Trophoblast cell (in vitro differentiated cells and primary cell): Measurements from ENCODE around the gene NLGN4X.

Experiments
- DNase-seq, 2 donors: peaks; one replicate each; pipeline ENCODE4 v3.0.0-alpha.2; 2016
- H2AFZ ChIP-seq: 2 replicates; pipeline ENCODE4 v1.6.1; 2013; ENCODE audit warnings: low read length, moderate library complexity, mild to moderate bottlenecking; ENCODE audit not compliant: insufficient read depth, poor library complexity
- H2AK5ac ChIP-seq: 2 replicates; pipeline ENCODE4 v1.6.1; 2013; ENCODE audit warnings: mild to moderate bottlenecking, low read length
- H2BK120ac ChIP-seq: 2 replicates; pipeline ENCODE4 v1.6.1; 2013; ENCODE audit warnings: low read length, mild to moderate bottlenecking, moderate library complexity; ENCODE audit not compliant: insufficient read depth, poor library complexity
- H2BK12ac ChIP-seq: 2 replicates; pipeline ENCODE4 v1.6.1; 2013; ENCODE audit warnings: mild to moderate bottlenecking, low read length, moderate library complexity
- H2BK5ac ChIP-seq: 2 replicates; pipeline ENCODE4 v1.6.1; 2013; ENCODE audit warnings: low read length, low read depth, moderate library complexity, mild to moderate bottlenecking; ENCODE audit not compliant: poor library complexity
- H3K14ac ChIP-seq: 2 replicates; pipeline ENCODE4 v1.6.1; 2013; ENCODE audit warnings: mild to moderate bottlenecking, low read length
- H3K18ac ChIP-seq: 2 replicates; pipeline ENCODE4 v1.6.1; 2013; ENCODE audit warnings: mild to moderate bottlenecking, low read length
- H3K23ac ChIP-seq: 2 replicates; pipeline ENCODE4 v1.6.1; 2013; ENCODE audit warnings: low read length
- H3K27ac ChIP-seq: 2 replicates; pipeline ENCODE4 v1.5.1; 2013; ENCODE audit warnings: low read depth, mild to moderate bottlenecking, inconsistent platforms, low read length, moderate library complexity
- H3K27me3 ChIP-seq: 2 replicates; pipeline ENCODE4 v1.6.1; 2013; ENCODE audit warnings: inconsistent platforms, mild to moderate bottlenecking, low read length, moderate library complexity; ENCODE audit not compliant: insufficient read depth
- H3K36me3 ChIP-seq, 2 experiments: 1 replicate in 1 of 2; 2 replicates in 1 of 2; pipeline ENCODE4 v1.6.1; 2013; ENCODE audit warnings: low read length in 2 of 2, mild to moderate bottlenecking in 2 of 2, moderate library complexity in 1 of 2; ENCODE audit not compliant: insufficient read depth in 2 of 2, control insufficient read depth in 1 of 2
- H3K4ac ChIP-seq: 2 replicates; pipeline ENCODE4 v1.6.1; 2013; ENCODE audit warnings: low read depth, mild to moderate bottlenecking, low read length, moderate library complexity
- H3K4me1 ChIP-seq, 2 experiments: 1 replicate in 1 of 2; 2 replicates in 1 of 2; pipeline ENCODE4 v1.6.1; 2013; ENCODE audit warnings: low read length in 2 of 2, mild to moderate bottlenecking in 2 of 2, moderate library complexity in 1 of 2; ENCODE audit not compliant: insufficient read depth in 2 of 2, control insufficient read depth in 1 of 2
- H3K4me2 ChIP-seq: 2 replicates; pipeline ENCODE4 v1.6.1; 2013; ENCODE audit warnings: inconsistent platforms, mild to moderate bottlenecking, low read length, moderate library complexity
- H3K4me3 ChIP-seq: 2 replicates; pipeline ENCODE4 v1.5.1; 2013; ENCODE audit warnings: mild to moderate bottlenecking, low read depth, low read length, inconsistent platforms
- H3K79me1 ChIP-seq: one replicate; pipeline ENCODE4 v1.6.1; 2013; ENCODE audit warnings: low read length
- H3K79me2 ChIP-seq: 2 replicates; pipeline ENCODE4 v1.6.1; 2013; ENCODE audit warnings: low read length, mild to moderate bottlenecking; ENCODE audit not compliant: control insufficient read depth, insufficient read depth, poor library complexity
- H3K9ac ChIP-seq: 2 replicates; pipeline ENCODE4 v1.6.1; 2013; ENCODE audit warnings: mild to moderate bottlenecking, low read length
- H3K9me3 ChIP-seq: 2 replicates; pipeline ENCODE4 v1.6.1; 2013; ENCODE audit warnings: low read depth, mild to moderate bottlenecking, control low read depth, inconsistent platforms, low read length; ENCODE audit not compliant: insufficient read depth
- H4K12ac ChIP-seq: 2 replicates; pipeline ENCODE4 v1.6.1; 2013; ENCODE audit warnings: low read depth, mild to moderate bottlenecking, low read length, moderate library complexity
- H4K8ac ChIP-seq: 2 replicates; pipeline ENCODE4 v1.6.1; 2013; ENCODE audit warnings: low read depth, mild to moderate bottlenecking, low read length, moderate library complexity
- H4K91ac ChIP-seq: one replicate; pipeline ENCODE4 v1.6.1; 2013; ENCODE audit warnings: low read depth, mild to moderate bottlenecking, low read length, moderate library complexity
- WGBS: extraction: QIAGEN DNeasy Blood & Tissue Kit; methylation state at CpG from one replicate; pipeline ENCODE4 v1.1.7; 2013; ENCODE audit warnings: missing lambda C conversion rate; ENCODE audit not compliant: insufficient read length, insufficient coverage; ENCODE audit errors: extremely low coverage; 5-methylcytosine and 5-hydroxymethylcytosine counted together

Gene NLGN4X

DNA sequence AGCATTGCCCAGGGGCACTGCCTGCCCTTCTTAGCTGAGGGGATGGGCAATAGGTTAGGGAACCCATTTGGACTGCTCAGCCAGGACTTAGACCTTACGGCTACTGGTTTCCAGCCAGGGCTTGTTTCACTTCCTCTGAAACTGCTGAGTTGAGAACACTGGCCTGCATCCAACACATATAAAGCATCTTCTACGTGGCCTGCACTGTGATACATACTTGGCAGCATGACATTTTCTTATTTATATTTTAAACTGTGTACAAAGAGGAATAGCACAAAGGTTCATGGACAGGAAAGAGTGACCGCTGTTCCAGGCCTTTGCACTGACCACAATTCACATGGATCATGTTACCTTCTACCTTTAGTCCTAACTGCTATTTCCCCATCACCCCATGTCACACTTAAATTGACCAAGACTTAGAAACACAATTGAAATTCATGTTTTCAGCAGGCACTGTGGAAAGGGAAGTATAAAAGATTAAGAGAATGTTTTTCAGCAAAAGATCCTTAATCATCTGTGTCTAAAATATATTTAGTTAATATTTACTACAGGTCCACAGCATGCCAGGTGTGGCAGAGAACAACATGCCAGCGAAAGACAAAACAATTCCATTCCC, 43.7 kb downstream of the NLGN4X start:
- no peak overlapping the region for H2BK5ac ChIP-seq
- no peak overlapping the region for H3K23ac ChIP-seq
- H3K79me2 ChIP-seq, result no peaks in the 10 kb centered on the region
- no peaks in the 10 kb centered on the region for H3K9me3 ChIP-seq
- no peak for DNase-seq
- no peak overlapping the region for H3K27ac ChIP-seq
- no peaks in the 10 kb centered on the region for H3K36me3 ChIP-seq
- H3K9ac ChIP-seq, result no peak overlapping the region
- no peak overlapping the region for H3K14ac ChIP-seq
- H2AFZ ChIP-seq, result no peak overlapping the region
- no peak overlapping the region for H2AK5ac ChIP-seq
- no peak overlapping the region for H4K91ac ChIP-seq
- H3K79me1 ChIP-seq, result no peaks in the 10 kb centered on the region
- no CpG with 5 or more reads among the region's 4 CpGs for WGBS
- H2BK12ac ChIP-seq, result no peak overlapping the region
- H3K4ac ChIP-seq, result no peak overlapping the region
- no peaks in the 10 kb centered on the region for H3K27me3 ChIP-seq
- no peak overlapping the region for H4K12ac ChIP-seq
- H4K8ac ChIP-seq, result no peak overlapping the region
- no peaks in the 10 kb centered on the region for H3K4me1 ChIP-seq
- H3K18ac ChIP-seq, result no peak overlapping the region
- no peak overlapping the region for H3K4me3 ChIP-seq
- no peak overlapping the region for H2BK120ac ChIP-seq
- H3K4me2 ChIP-seq, result no peak overlapping the region

DNA sequence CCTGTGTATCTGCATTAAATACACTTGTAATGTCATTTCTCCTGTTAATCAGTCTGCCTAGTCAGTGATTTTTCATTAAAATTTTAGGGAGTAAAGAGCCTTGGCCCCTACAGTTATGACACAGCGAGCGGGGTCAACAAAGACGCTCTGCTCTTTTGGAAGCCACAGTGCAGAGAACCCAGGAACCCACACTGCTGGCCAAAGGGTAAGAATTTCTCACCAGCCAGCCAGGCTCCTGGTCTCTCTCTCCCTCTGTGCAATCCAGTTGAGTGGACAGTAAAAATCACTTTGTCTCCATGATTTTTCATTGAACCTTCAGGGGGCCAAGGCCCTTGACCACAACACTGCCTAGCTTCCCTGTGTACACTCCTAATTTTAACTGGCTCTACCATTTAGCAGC, 52.8 kb downstream of the NLGN4X start:
- Histone ChIP-seq H2AK5ac (no peak overlapping the region), H2BK120ac (no peak overlapping the region), H2BK12ac (no peak overlapping the region), H3K4me1 (no peaks in the 10 kb centered on the region), H3K9me3 (no peaks in the 10 kb centered on the region), H3K36me3 (no peaks in the 10 kb centered on the region), H3K4ac (no peak overlapping the region), H3K27ac (no peak overlapping the region), H4K8ac (no peak overlapping the region), H3K14ac (no peak overlapping the region), H3K4me3 (no peak overlapping the region), H2AFZ (no peak overlapping the region), H4K91ac (no peak overlapping the region), H3K79me1 (no peaks in the 10 kb centered on the region), H3K4me2 (no peak overlapping the region), H3K27me3 (no peaks in the 10 kb centered on the region), H2BK5ac (no peak overlapping the region), H3K79me2 (no peaks in the 10 kb centered on the region), H3K9ac (no peak overlapping the region), H3K18ac (no peak overlapping the region), H4K12ac (no peak overlapping the region), H3K23ac (no peak overlapping the region)
- no peak for DNase-seq
- no CpG with 5 or more reads among the region's 3 CpGs for WGBS

DNA sequence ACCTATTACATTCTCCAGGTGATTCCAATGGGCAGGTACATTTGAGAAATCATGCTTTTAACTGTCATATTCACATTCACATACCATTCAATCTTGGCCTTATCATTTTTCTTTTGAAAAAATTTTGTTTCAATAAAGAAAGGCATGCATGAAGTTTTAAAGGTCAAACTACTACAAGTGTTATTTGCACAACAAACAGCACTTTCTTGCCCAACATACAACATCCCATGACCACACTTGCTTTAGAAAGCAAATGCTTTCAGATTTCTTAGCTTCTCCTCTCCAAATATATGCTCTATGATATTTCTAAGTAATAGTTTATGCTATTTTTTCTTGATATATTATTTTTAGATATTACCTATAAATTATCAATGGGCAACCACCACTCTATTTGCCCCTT, 58.2 kb downstream of the NLGN4X start:
- no peak overlapping the region for H4K91ac ChIP-seq
- H3K36me3 ChIP-seq, result no peaks in the 10 kb centered on the region

DNA sequence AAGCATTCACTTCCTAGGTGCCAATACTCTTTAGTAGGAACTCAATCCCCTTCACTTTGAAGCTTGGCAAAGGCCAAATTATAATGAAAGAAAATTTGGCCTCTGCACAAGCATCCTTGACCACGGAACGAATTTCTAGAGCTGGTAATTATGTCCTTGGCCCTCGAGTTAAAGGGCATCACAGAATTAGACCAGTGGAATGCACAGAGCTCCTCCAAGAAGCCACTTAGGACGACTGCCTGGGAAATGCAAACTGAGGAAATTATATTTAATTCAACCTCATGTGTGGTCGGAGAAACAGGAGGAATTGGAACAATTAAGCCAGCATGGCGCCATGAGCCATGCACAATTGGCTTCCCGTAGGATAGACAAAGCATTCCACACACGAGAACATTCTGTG, 59.3 kb downstream of the NLGN4X start:
- no peaks in the 10 kb centered on the region for H3K36me3 ChIP-seq
- no peak for DNase-seq
- no peak overlapping the region for H4K12ac ChIP-seq
- H2BK120ac ChIP-seq, result no peak overlapping the region
- H3K79me2 ChIP-seq, result no peaks in the 10 kb centered on the region
- H3K9me3 ChIP-seq, result no peaks in the 10 kb centered on the region
- no peak overlapping the region for H4K91ac ChIP-seq
- H3K23ac ChIP-seq, result no peak overlapping the region
- no peaks in the 10 kb centered on the region for H3K27me3 ChIP-seq
- H3K4me1 ChIP-seq, result no peaks in the 10 kb centered on the region
- H3K14ac ChIP-seq, result no peak overlapping the region
- H3K27ac ChIP-seq, result no peak overlapping the region
- no peak overlapping the region for H2BK5ac ChIP-seq
- no peaks in the 10 kb centered on the region for H3K79me1 ChIP-seq
- no peak overlapping the region for H3K4ac ChIP-seq
- H3K9ac ChIP-seq, result no peak overlapping the region
- WGBS, result no CpG with 5 or more reads among the region's 8 CpGs
- no peak overlapping the region for H4K8ac ChIP-seq
- no peak overlapping the region for H3K18ac ChIP-seq
- no peak overlapping the region for H3K4me2 ChIP-seq
- no peak overlapping the region for H2BK12ac ChIP-seq
- no peak overlapping the region for H2AK5ac ChIP-seq
- H3K4me3 ChIP-seq, result no peak overlapping the region
- no peak overlapping the region for H2AFZ ChIP-seq

More for the DNA sequence above, 58.2 kb downstream of the NLGN4X start:
- H3K9ac ChIP-seq, result no peak overlapping the region
- no peak overlapping the region for H2BK120ac ChIP-seq
- no peak overlapping the region for H3K18ac ChIP-seq
- DNase-seq, result no peak
- H3K9me3 ChIP-seq, result no peaks in the 10 kb centered on the region
- no peaks in the 10 kb centered on the region for H3K27me3 ChIP-seq
- H3K23ac ChIP-seq, result no peak overlapping the region
- no peak overlapping the region for H2AK5ac ChIP-seq
- H3K4ac ChIP-seq, result no peak overlapping the region
- H3K79me1 ChIP-seq, result no peaks in the 10 kb centered on the region
- H3K4me1 ChIP-seq, result no peaks in the 10 kb centered on the region
- no peak overlapping the region for H2AFZ ChIP-seq
- H2BK5ac ChIP-seq, result no peak overlapping the region
- H3K27ac ChIP-seq, result no peak overlapping the region
- H4K8ac ChIP-seq, result no peak overlapping the region
- no peak overlapping the region for H3K4me3 ChIP-seq
- H3K79me2 ChIP-seq, result no peaks in the 10 kb centered on the region
- H4K12ac ChIP-seq, result no peak overlapping the region
- no peak overlapping the region for H2BK12ac ChIP-seq
- no peak overlapping the region for H3K14ac ChIP-seq
- no peak overlapping the region for H3K4me2 ChIP-seq
